ENCODE measurements around the gene CACNG1. TPM values are rescaled to one million over a fixed set of nuclear protein-coding genes. Genes with fewer than 3 reads are reported as not detected.

CACNG1 gene
- total RNA-seq, 1 donor from 2014 or later = 0.18 TPM

DNA sequence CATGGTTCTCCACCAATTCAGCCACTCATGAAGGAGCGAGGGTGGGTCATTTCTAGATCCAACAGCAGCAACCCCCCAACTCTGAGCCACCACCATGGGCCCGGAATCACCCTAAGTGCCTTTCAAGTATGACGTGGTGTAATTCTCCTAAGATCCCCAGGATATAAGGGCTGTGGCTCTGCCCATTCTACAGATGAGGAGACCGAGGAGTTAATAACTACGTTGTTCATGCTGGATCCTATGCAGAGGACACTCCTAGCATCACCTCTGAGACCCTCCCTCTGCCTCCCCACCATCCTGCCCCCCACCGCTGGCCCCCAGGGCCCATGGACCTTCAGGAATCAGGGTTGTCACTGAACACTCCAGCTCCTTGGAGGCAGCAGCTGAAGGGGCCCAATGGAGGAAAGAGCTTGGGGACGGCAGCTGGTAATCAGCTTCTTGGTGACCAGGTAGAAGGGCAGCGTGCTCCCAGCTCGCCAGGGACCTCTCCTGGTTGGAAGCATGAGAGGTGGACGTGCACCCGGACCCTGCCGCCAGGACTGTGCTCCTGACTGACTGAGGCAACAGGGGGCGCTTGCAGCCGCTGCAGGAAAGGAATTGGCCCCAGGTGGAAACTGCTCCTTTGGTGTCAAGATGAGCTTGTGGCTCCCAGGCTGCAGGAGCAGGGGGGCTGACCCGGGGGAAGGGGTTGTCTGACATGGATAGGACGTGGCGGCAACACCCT is 28.2 kb upstream of the CACNG1 start:
- no peaks in the 10 kb centered on the region for H3K36me3 Mint-ChIP-seq
- H3K4me1 Mint-ChIP-seq = peaks cover 8% of the 10 kb centered on the region
- TF ChIP-seq, protein P1, sequence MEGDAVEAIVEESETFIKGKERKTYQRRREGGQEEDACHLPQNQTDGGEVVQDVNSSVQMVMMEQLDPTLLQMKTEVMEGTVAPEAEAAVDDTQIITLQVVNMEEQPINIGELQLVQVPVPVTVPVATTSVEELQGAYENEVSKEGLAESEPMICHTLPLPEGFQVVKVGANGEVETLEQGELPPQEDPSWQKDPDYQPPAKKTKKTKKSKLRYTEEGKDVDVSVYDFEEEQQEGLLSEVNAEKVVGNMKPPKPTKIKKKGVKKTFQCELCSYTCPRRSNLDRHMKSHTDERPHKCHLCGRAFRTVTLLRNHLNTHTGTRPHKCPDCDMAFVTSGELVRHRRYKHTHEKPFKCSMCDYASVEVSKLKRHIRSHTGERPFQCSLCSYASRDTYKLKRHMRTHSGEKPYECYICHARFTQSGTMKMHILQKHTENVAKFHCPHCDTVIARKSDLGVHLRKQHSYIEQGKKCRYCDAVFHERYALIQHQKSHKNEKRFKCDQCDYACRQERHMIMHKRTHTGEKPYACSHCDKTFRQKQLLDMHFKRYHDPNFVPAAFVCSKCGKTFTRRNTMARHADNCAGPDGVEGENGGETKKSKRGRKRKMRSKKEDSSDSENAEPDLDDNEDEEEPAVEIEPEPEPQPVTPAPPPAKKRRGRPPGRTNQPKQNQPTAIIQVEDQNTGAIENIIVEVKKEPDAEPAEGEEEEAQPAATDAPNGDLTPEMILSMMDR (IDR thresholded peaks at IDR 0.05; ENCODE audit: unreplicated experiment) = no peak
- H3K9me3 Mint-ChIP-seq = no peaks in the 10 kb centered on the region
- no peak overlapping the region for H3K4me3 Mint-ChIP-seq
- H3K27me3 Mint-ChIP-seq (ENCODE audit: low read depth) = no peaks in the 10 kb centered on the region
- no peak for DNase-seq (ENCODE audit: low spot score in 2 of 2, unreplicated experiment in 2 of 2)
- H3K27ac Mint-ChIP-seq = no peak overlapping the region

- H3K9me3 Mint-ChIP-seq = no peaks in the 10 kb centered on the region
- DNase-seq (ENCODE audit: low spot score in 2 of 2, unreplicated experiment in 2 of 2) = no peak
- no peak overlapping the region for H3K27ac Mint-ChIP-seq
- peaks cover 8% of the 10 kb centered on the region for H3K4me1 Mint-ChIP-seq
- H3K4me3 Mint-ChIP-seq = no peak overlapping the region
- H3K27me3 Mint-ChIP-seq (ENCODE audit: low read depth) = no peaks in the 10 kb centered on the region
- TF ChIP-seq, protein P1 (IDR thresholded peaks at IDR 0.05; ENCODE audit: unreplicated experiment) = no peak
- H3K36me3 Mint-ChIP-seq = no peaks in the 10 kb centered on the region
Measured at GRCh38 chr17:67017910-67018309, 26.4 kb upstream of the CACNG1 start.

DNA sequence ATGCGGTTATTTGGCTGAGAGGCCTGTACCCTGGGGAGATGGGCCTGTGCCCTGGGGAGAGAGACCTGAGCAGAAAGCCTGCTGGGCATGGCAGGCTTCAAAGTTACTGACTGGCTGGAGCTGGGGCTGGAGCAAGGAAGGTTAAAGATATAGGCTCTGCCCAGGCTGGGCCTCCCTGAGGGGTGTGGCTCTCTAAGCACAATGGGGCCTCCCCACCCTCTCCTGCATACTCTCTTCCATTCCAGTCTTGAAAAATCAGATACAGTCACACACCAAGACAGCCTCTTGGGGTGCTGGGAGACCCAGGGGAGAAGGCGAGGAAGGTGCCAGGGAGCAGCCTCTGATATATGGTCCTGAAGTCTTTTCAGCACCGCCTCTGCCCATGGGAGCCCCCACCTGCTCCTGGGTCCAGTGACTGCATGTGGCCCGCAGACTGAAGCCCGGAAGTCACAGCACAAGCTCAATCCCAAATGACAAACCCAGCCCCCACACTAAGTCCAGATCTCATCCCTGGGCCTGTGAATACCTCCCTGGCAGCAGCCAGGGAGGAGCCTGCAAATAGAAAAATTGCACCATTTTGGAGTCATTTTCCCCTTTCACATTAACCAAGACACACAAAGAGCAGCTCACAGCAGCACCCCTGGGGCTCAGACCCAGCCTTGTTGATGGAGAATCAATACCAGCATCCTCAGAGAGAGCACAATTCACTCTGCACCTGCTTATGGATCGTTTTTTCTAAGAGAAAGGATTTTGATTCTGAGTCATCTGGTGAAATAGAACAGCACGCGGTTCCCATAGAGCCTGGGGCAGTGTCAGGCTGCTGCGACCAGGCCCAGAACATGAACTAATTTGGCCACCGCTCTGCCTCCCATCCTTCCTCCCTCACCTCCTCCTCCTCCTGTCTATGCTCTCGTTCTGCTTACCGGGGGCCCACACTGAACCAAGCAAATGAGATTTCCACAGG is 25.6 kb upstream of the CACNG1 start:
- Mint-ChIP-seq H3K27ac (no peak overlapping the region), H3K4me3 (no peak overlapping the region), H3K9me3 (no peaks in the 10 kb centered on the region), H3K36me3 (no peaks in the 10 kb centered on the region), H3K4me1 (peaks cover 8% of the 10 kb centered on the region), H3K27me3 (ENCODE audit: low read depth) (no peaks in the 10 kb centered on the region)
- TF ChIP-seq, protein P1 (IDR thresholded peaks at IDR 0.05; ENCODE audit: unreplicated experiment) = no peak
- DNase-seq (ENCODE audit: low spot score in 2 of 2, unreplicated experiment in 2 of 2) = no peak

DNA sequence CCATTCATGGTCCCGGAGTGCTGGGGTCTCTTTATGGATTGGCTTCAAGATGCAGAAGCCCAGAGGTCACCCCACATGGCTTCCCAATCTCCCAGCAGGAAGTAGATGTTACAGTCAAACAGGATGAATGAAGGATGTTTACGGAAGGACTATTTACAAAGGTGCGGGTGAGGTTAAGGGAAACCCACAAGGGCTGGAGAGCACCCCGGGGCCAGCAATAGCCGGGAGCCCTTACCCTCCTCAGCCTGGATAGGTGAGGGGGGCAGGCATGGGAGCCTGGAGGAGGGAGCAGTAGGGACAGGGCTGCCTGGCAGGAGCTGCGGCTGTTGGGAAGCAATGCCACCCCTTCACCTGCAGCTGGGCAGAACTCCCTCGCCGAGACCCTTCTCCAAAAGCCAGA is 24.5 kb upstream of the CACNG1 start:
- TF ChIP-seq, protein P1 (IDR thresholded peaks at IDR 0.05; ENCODE audit: unreplicated experiment) = no peak
- Mint-ChIP-seq H3K36me3 (no peaks in the 10 kb centered on the region), H3K9me3 (no peaks in the 10 kb centered on the region), H3K4me1 (peaks cover 8% of the 10 kb centered on the region), H3K4me3 (no peak overlapping the region), H3K27ac (no peak overlapping the region), H3K27me3 (ENCODE audit: low read depth) (no peaks in the 10 kb centered on the region)
- no peak for DNase-seq (ENCODE audit: low spot score in 2 of 2, unreplicated experiment in 2 of 2)

GRCh38 chr17:67020293-67020766 is 24.0 kb upstream of the CACNG1 start:
- Mint-ChIP-seq H3K4me1 (peaks cover 8% of the 10 kb centered on the region), H3K27ac (no peak overlapping the region), H3K27me3 (ENCODE audit: low read depth) (no peaks in the 10 kb centered on the region), H3K9me3 (no peaks in the 10 kb centered on the region), H3K36me3 (no peaks in the 10 kb centered on the region), H3K4me3 (no peak overlapping the region)
- TF ChIP-seq, protein P1 (IDR thresholded peaks at IDR 0.05; ENCODE audit: unreplicated experiment) = no peak
- no peak for DNase-seq (ENCODE audit: low spot score in 2 of 2, unreplicated experiment in 2 of 2)

Data from mesothelial cell of epicardium (in vitro differentiated cells).